Tibial artery (tissue), 4 donors: ENCODE results near the gene DDX1.
A peak's percentile ranks its signal among the peaks of the same experiment; 100 is the strongest.

ENCODE experiments used
- DNase-seq, 2 donors: peaks; one replicate each; pipeline ENCODE4 v3.0.0-alpha.2; 2019
- H3K27ac ChIP-seq, 2 donors: fragments of 200-600 bp; sonication (generic) in 1 of 2; 1 replicate in 1 of 2; 2 replicates in 1 of 2; pipeline ENCODE4 v1.5.1; 2018 to 2019; ENCODE audit warnings: mild to moderate bottlenecking in 1 of 2
- H3K27me3 ChIP-seq, 2 donors: fragments of 200-600 bp; sonication (generic) in 1 of 2; one replicate each; pipeline versions ENCODE4 v1.5.1 to v1.6.0; 2016 to 2019
- H3K36me3 ChIP-seq, 3 donors: fragments of 200-600 bp; sonication (generic) in 2 of 3; one replicate each; pipeline ENCODE4 v1.5.1; 2016 to 2019; ENCODE audit warnings: mild to moderate bottlenecking in 2 of 3
- H3K4me1 ChIP-seq, 4 donors: fragments of 200-600 bp; sonication (generic) in 2 of 4; 1 replicate in 3 of 4; 2 replicates in 1 of 4; pipeline ENCODE4 v1.5.1; 2016 to 2019
- H3K4me3 ChIP-seq, 2 donors: fragments of 200-600 bp; sonication (generic) in 1 of 2; 1 replicate in 1 of 2; 2 replicates in 1 of 2; pipeline ENCODE4 v1.5.1; 2018 to 2019; ENCODE audit warnings: mild to moderate bottlenecking in 2 of 2
- H3K9me3 ChIP-seq, 3 donors: fragments of 200-600 bp; sonication (generic) in 1 of 3; one replicate each; pipeline ENCODE4 v1.5.1; 2016 to 2019
- CTCF ChIP-seq, 2 experiments: fragments of 200-600 bp in 1 of 2; fragments of 450-650 bp in 1 of 2; IDR thresholded peaks; one replicate each; pipeline ENCODE4 v1.5.1; 2017 to 2019; ENCODE audit warnings: antibody characterized with exemption in 2 of 2, mild to moderate bottlenecking in 1 of 2, moderate library complexity in 1 of 2
- intact Hi-C: fragments of 100-400 bp; cut with DNase I; formaldehyde crosslinking; loops from one replicate; pipeline ENCODE4 v1.15.0; 2023; ENCODE audit warnings: low total_unique reads

Gene DDX1

GRCh38 chr2:15560140-15560987 lies 31.3 kb upstream of the DDX1 start:
- DNase-seq: no peak
- Histone ChIP-seq H3K36me3 (no peaks in the 10 kb centered on the region), H3K27ac (peak overlapping the region; percentile 77 to 80), H3K9me3 (no peaks in the 10 kb centered on the region), H3K4me1 (peaks cover 0 to 23% (median 18%) of the 10 kb centered on the region in 4 donors), H3K27me3 (no peaks in the 10 kb centered on the region), H3K4me3 (peak overlapping the region; percentile 70 to 84)
- no peak for TF ChIP-seq CTCF (IDR thresholded peaks at IDR 0.05)
- intact Hi-C loops: no loop called here

GRCh38 chr2:15560988-15561573 lies 30.6 kb upstream of the DDX1 start, which contains the start of gene NBAS:
TSS of gene NBAS (minus strand) at chr2:15561334. CDS start at chr2:15561304, 30 bp downstream.
- no peaks in the 10 kb centered on the region for H3K27me3 ChIP-seq
- H3K9me3 ChIP-seq: no peaks in the 10 kb centered on the region
- intact Hi-C loops: no loop called here
- peak; percentile 85 to 89 for DNase-seq
- H3K4me3 ChIP-seq: peak within 1 kb of the TSS; percentile 70 to 84
- peak within 1 kb of the TSS; percentile 77 to 80 for H3K27ac ChIP-seq
- H3K4me1 ChIP-seq: peaks cover 0 to 23% (median 18%) of the 10 kb centered on the region in 4 donors
- TF ChIP-seq CTCF (IDR thresholded peaks at IDR 0.05): no peak
- no peaks in the 10 kb centered on the region for H3K36me3 ChIP-seq

- Histone ChIP-seq H3K9me3 (no peaks in the 10 kb centered on the region), H3K27ac (peak overlapping the region; percentile 77 to 80), H3K36me3 (no peaks in the 10 kb centered on the region), H3K4me1 (peaks cover 0 to 23% (median 18%) of the 10 kb centered on the region in 4 donors), H3K27me3 (no peaks in the 10 kb centered on the region), H3K4me3 (peak overlapping the region; percentile 70 to 84)
- intact Hi-C loops: no loop called here
- DNase-seq: no peak
- no peak for TF ChIP-seq CTCF (IDR thresholded peaks at IDR 0.05)
Measured at GRCh38 chr2:15561574-15562344, 29.9 kb upstream of the DDX1 start.

- Histone ChIP-seq H3K4me1 (peaks cover 0 to 23% (median 18%) of the 10 kb centered on the region in 4 donors), H3K27me3 (no peaks in the 10 kb centered on the region), H3K27ac (peak overlapping the region in 1 of 2 donors; percentile 80), H3K4me3 (no peak overlapping the region), H3K36me3 (no peaks in the 10 kb centered on the region), H3K9me3 (no peaks in the 10 kb centered on the region)
- intact Hi-C loops: no loop called here
- DNase-seq: no peak
- TF ChIP-seq CTCF (IDR thresholded peaks at IDR 0.05): no peak
Measured at GRCh38 chr2:15562354-15563031, 29.2 kb upstream of the DDX1 start.
